OCI-LY1 (cell line): ENCODE measurements around the gene CCDC138.
"Not testable (repeated sequence)": the region's sequence is repeated elsewhere in the genome, so short reads cannot be mapped to it uniquely, and the experiment has no call there.

Experiments used
- EZH2 ChIP-seq: fragments of 200-600 bp; sonication (generic), shearing (Covaris generic); IDR thresholded peaks from 2 replicates; pipeline ENCODE4 v1.8.0; 2017; ENCODE audit warnings: borderline replicate concordance, mixed run types, mild to moderate bottlenecking, antibody characterized with exemption, low read length, moderate library complexity, mixed read lengths
- TF ChIP-seq, protein P1 (sequence below): fragments of 200-600 bp; sonication (generic), shearing (Covaris generic); IDR thresholded peaks from 2 replicates; pipeline ENCODE4 v1.5.1; 2017; ENCODE audit warnings: mild to moderate bottlenecking, antibody characterized with exemption, low read length, moderate library complexity, mixed read lengths

- TF ChIP-seq, protein P1, sequence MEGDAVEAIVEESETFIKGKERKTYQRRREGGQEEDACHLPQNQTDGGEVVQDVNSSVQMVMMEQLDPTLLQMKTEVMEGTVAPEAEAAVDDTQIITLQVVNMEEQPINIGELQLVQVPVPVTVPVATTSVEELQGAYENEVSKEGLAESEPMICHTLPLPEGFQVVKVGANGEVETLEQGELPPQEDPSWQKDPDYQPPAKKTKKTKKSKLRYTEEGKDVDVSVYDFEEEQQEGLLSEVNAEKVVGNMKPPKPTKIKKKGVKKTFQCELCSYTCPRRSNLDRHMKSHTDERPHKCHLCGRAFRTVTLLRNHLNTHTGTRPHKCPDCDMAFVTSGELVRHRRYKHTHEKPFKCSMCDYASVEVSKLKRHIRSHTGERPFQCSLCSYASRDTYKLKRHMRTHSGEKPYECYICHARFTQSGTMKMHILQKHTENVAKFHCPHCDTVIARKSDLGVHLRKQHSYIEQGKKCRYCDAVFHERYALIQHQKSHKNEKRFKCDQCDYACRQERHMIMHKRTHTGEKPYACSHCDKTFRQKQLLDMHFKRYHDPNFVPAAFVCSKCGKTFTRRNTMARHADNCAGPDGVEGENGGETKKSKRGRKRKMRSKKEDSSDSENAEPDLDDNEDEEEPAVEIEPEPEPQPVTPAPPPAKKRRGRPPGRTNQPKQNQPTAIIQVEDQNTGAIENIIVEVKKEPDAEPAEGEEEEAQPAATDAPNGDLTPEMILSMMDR = not testable (repeated sequence)
- not testable (repeated sequence) for TF ChIP-seq EZH2
These were observed 19.9 kb upstream of the CCDC138 start for GRCh38 chr2:108766671-108767070.
